NCI-H2081 treated with DMSO at 0.1 percent for 48 hours (cell line): ENCODE results near the gene GALNT14.

ENCODE experiments used
- DNase-seq: peaks from one replicate; lab custom pipeline; 2025; lab: John Stamatoyannopoulos, UW

Gene GALNT14

DNA sequence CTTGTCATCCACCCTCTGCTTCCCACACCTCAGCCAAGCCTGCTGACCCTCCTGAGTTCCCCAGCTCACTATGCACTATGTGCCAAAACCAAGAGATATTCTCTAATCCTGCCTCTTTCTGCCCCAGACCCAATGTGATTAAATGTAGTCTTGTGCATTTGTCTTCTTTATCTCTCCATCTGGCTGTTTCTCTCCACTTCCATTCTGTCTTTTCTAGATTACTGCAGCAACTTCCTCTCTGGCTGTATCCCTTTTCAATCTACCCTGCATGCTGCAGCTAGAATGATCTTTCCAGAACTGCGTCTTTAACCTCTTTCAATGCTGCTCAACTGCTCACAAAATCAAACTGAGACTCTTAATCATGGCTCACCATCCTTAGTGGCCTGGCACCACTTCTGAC lies 164.1 kb downstream of the GALNT14 start:
- DNase-seq, result no peak

DNA sequence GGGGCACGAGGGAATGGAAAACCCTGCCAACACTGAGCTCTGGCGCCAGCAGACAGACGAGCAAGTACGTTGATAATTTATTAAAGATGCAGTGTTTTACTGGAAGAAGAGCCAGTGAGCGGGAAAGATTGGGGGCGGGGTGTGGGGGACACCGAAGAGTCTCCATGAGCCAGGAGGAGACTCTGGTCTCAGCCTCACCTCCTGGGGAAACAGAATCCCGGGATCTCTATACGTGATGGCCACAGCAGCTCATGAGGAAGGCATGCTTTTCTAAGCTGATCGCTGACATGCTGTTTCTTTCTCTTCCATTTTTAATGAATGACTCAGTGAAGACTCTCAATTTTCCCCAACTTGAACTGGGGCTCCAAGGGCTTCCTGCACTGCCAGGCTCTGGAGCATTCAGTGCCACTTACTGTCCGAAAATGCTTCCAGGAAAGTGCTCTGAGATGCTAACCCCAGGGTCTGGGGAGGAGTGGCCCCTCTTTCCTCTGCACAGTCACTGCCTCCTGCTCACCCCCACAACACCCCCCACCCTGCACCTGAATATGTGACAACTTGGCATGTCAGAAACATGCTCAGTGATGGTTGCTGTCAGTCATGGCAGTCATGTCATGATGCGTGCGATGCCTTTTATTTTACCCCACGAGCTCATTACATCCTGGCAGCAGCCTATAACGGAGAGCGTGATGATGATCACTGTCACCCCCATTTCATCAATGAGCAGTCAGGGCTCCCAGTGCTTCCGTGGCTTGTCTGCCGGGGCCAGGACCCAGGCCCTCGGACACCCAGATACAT lies 166.8 kb downstream of the GALNT14 start:
- no peak for DNase-seq

DNA sequence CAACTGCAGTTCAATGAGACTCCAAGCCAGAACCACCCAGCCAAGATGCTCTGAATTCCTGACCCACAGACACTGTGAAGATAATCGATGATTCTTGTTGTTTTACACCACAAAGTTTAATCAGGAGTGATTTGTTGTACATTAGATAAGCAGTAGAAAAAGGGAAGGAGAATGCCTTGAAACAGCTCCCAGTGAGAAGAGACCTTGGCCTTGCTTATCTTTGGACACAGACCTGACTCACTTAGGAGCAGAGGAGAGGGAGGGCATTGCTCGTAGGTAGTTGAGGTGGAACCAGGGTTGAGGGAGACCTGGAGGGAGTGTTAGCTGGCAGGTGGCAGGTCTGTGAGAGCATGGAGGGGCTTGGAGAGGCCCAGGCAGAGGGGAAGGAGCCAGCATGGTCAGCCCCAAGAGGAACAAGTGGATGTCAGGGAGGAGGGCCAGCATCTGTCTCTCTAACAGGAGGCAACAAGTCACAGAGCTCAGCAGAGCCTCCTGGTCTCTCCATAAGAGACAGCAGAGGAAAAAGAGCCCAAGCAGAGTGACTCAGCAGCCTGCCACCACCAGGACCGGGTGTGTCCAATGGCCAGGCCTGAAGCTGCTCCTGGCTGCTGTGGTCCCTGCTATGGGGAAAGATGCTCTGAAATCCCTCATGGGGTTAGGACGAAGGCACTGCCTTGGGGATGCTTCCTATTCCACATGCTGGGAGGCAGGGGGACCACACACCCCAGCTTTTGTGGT lies 169.4 kb downstream of the GALNT14 start:
- no peak for DNase-seq

DNA sequence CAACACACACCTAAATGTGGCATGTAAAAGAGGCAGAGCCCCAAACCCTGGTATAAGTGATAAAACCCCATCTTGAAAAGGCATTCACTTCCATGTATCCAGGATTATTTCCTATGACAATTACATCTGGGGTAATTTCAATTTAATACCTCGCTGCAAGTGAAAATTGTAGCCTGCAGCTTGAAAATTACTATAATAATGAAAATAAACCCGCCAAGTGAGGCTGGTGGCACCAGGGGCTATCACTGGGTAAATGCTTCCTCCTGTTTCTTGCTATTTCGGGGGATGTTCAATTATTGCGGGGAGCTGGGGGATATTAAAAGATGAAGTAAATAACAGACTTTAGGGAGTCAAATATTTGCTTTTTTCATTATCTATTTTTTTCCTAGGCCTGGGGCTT lies 171.5 kb downstream of the GALNT14 start:
- DNase-seq, result no peak

DNA sequence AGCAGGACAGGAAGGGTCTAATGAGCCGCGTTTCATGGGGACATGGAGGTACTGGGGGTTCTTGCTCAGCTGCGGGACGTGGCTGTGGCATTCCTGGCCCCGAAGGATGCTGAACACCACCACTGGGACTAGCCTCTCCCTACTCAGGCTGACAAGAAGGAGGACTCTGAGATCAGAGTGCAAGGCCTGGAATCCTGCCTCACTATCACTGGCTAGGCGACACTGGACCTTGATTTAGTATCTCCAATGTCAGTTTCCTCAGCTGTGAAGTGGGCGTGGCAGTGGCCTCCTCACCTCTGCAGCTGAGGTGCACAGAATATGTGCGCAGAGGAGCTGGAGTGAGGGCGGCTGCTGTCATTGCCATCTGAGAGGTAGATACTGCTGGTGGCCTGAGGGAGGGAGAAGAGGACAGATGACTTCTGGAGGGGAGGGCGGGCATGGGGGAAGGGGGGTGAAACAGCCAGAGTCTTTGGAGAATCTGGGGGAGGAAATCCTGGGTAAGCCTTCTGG lies 173.2 kb downstream of the GALNT14 start:
- no peak for DNase-seq

DNA sequence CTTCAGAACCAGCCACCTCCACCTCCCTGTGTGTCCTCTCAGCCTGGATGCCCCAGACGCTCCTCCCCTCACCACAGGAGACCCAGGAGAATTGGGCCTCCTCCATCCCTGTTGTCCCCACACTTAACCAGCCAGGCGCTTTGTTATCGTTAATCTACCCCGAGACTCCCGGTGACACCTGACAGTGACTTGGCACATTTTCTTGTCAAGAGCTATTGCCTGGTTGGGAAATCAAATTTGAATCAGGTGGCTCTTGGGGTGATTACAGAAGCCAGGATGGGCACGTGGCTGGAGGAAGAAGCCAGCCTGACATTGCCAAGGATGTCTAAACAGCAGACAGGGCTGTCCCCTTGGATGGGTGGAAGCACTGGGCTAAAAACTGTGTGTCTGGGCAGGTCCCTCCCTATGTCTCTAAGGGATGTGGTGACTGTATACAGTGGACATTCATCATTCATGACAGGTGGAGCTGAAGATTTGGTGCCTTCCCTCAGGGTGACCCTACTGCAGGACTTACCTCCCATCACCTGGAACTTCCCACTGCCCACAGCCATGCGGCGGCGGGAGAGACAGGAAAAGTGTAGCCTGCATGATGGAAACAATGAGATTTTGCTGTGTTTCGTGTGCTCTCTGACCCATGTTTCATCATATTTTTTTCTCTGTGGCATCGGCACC lies 173.8 kb downstream of the GALNT14 start:
- DNase-seq, result no peak

DNA sequence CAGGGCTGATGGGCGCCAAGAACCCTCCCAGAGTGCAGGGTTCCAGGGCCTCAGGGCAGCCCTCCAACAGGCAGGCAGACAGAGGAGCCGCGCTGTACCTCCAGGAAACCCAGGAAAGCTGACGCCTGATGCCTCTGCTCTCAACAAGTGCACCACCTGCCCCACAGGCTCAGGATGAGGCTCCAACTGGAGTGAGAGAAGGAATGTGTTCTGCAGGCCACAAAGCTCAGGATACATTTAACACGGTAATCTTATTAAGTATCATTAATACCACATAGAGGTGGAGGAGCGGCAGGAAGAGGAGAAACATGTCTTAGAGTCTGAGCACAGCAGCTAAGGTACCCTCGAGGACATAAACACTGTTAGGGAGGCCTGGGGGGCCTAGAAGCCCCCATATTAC lies 175.1 kb downstream of the GALNT14 start:
- DNase-seq, result no peak

DNA sequence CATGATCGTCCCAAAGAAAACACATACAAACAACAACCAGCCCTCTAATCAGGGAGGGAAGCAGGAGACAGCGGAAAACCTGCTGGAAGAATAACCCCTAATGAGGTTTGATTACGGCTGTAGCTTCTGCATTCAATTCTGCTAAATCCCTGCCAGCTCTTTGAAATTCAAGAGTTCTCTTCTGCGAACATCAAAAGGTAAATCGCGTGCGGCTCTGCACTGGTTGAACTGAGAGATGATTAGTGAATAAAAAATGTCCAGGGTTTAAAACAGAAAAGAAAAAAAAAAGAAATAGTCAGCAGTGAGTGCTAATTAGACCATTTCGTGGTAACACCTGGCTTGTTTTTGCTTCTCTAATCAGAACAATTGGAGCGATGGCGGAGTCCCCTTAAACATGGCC lies 178.0 kb downstream of the GALNT14 start:
- DNase-seq, result no peak

DNA sequence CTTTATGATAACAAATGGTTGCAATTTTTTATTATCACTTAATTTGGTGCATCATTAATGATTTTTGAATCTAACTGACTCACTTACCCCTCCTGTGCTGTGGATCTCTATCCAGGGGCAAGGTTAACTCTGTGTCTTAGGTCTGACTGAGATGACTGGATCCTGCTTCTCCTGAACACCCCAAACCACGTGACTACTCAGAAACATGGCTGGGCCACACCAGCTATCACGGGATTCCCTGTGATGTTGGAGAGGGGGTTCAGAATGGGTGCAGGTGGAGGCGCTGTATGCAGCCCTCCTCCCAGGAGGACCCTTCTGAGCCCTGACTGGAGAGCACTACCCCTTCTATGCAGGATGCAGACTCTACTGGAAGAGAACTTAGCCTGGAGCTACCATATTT lies 178.6 kb downstream of the GALNT14 start:
- DNase-seq, result no peak

DNA sequence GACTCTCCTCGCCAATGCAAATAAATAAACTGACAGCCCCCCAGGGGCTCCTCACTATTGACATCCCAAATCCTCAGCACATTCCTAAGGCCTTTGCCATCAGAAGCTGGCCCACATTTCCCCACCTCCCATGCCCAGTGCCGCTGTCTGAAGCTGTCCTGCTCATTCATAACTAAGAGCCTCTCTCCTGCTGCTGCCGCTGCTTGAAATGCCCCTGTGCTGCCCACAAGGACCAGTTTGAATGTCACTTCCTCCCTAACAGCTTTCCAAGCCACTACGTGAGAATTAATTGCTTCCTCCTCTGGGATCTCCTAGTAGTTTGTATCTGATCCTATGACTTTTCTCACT lies 179.3 kb downstream of the GALNT14 start:
- DNase-seq, result no peak

DNA sequence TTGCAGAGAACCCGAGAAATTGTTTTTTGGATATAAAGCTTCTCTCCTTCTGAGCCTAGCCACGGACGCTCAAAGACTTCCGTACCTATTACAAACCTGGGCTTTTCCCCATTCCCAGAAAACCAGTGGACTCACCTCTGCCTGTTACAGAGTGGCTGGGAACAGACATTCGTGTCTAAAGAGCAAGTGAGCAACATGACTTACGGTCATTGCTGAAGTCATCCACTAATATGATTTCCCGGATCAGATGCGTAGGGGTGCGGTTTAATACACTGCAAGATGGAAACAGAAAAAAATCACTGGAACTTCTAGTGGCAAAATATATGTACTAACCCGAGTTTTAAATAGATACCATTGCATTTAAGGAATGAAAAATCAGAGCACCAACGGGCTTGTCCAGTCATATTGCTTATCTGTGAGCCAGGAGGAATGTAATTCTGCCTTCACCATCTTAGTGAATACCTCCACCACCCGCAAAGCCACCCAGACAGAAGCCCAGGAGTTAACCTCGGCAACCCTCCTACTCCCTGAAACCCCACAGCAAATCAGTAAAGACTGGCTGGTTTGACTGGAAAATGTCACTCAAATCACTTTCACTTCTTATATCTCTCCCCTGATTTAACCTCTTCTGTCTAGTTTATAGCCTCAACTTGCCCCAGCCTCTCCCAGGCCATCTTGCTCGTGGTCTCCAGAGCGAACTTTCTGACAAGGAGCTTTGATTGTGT lies 179.9 kb downstream of the GALNT14 start:
- no peak for DNase-seq

DNA sequence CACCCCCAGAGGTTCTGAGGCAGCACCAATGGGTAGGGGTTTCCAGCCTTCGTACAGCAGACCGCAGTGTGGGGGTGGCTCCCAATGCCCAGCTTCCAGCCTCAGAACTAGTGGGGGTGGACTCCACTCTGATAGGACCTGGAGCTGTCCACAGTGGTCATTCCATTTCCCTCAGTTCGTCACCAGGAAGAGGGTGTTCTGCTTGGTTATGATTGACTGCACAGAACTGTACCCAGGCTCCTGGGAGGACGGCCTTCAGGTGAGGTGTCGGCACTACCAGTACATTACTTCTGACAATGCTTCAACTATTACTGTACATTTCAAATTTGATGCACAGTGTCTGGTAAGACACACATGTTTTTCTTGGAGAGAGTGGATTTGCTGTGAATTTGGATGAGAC lies 180.6 kb downstream of the GALNT14 start:
- DNase-seq, result no peak

DNA sequence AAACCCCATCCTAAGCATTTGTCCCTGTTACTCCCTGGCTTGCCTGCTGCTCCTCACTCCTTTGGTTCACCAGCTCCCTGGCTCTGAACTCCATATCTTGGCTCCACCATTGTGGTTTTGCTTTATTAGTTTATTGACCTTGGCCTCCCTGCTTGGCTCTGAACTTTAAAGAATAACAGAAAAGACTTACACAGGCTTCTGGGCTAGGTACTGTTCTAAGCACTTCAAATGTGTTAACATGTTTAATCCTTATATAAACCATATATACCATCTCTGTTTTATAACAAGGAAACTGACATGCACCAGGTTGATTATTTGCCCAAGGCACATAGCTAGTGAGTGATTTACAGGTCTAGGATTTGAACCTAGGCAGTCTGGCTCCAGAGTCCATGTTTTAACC lies 181.2 kb downstream of the GALNT14 start:
- no peak for DNase-seq

DNA sequence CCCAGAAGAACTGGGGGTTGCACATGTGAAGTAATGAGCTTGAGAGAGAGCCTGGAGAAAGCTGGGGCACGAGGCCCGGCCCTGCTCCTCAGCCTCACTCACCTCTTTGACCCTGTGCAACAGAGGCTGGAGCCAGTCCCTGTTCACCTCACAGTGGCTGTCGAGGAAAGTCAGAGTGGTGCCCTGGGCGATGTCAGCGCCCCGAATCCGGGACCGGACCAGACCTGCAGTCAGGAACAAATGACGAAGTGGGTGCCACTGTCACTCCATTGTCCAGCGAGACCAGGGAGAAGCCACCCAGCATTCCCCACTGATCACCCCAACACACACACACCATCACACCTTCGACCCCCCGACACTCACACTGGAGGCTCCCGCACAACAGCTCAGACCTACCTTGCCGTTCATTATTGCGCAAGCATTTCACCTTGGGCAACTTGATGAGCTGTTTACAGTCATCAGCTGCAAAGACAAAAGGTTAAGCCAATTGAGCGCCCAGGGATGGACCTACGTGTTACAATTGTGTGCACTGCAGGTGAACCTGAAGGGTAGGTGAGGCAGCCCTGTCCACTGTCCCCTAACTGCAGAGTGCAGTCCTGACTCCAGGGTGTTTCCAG lies 182.6 kb downstream of the GALNT14 start:
- no peak for DNase-seq

DNA sequence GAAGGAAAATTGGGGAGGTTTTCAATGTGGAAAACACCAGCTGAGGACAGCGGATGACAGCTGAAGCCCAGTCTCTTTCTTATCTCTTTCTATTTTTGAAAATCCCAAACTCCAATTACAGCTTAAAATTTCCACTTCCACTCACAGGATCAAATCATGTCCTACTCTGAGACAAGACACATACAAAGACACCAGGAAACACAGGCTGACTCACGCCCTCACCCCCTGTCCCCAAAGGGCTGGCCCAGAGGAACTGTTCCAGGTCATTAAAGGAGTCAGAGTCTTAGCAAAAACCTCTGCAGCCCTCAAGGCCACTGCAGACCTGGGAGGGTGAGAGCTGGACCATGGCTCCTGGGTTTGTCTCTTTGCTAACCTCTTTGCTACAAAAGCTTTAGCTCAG lies 187.9 kb downstream of the GALNT14 start:
- DNase-seq, result no peak

DNA sequence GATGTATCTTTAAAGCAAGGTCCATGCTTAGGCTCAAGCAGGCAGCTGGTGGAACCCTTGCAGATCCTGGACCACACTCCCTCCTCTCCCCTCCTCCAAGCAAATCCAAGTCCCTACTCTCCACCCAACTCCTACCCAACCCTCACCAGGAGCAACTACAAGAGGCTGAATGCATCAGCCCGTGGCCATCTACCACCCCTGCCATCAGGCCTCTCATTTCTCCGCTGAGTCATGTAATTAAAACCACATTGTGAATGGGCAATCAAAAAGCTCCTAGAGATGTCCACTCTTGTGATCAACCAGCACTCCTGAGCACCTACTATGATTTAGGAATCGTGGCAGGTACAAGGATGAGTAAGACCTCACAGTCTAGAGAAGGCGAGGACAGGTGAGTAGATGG lies 188.8 kb downstream of the GALNT14 start:
- DNase-seq, result no peak

DNA sequence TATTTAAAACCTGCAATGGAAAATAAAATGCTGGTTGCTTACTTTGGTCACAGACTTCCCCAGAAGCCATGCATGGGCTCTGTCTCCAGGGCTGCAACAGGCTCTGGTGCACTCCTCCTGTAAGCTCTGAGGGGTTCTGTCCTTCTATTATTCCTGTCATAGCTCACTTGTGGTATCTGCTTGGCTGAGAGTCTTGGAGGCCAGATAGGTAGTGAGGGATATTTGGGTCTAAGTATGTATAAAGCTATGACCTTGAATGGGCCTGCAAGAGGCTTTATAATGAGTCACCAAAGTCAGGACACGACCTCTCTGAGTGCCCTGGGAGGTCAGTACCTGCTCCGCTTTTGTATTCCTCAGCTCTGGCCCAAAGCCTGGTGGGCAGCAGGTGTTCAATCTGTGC lies 189.4 kb downstream of the GALNT14 start:
- no peak for DNase-seq

DNA sequence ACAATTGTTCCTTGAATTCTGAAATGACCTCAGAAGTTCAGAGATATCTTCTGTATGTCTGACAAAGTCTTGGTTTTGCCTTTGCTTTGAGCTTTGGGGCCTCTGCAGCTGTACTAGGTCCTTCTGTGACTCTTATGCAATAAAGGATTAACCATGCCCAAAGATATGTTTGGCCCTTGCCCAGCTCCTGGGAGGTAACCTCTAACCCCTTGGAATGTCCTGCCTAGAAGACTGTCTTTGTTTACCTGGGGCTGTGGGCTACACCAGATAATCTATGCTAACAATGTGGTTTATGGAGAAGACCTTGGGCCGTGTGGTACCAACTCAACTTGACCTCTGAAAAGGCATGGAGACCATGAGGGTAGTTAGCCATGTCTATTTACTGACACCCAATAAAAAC lies 190.1 kb downstream of the GALNT14 start:
- DNase-seq, result no peak

DNA sequence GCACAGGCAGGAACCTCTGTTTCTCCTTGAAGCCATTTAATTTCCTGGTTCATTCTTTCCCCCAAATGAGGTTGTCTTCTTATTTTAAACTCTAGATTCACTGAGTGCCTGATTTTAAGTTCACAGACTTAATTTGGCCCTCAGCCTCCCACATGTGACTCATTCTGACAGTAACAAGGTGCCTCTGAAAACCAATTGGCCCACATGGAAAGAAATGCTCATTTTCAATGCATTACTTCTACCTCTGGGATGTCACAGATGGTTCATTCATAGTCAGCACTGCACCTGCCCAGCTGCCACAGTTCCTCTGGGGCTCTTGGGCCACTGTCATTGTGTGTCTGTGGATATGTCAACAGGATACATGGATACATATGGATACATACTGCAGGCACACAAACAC lies 190.6 kb downstream of the GALNT14 start:
- DNase-seq, result no peak

DNA sequence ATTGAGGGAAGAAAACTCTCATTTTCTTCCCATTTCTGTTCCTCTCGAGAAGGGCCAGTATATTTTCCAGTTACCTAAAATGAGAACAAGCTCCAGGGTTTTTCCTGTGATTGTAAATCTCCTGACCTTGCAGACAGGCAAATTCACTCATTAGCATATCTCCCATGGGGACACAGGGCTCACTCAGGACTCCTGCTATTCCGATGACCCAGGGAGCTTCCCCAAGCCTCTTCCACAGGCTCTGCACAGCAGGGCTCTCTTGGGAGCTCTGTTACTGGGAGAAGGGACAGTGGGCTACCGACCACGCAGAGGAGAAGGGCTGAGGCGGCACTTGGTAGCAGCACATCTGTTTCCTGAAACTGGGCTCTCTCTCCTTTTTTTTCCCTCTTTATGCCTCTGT lies 195.8 kb downstream of the GALNT14 start:
- DNase-seq, result no peak

DNA sequence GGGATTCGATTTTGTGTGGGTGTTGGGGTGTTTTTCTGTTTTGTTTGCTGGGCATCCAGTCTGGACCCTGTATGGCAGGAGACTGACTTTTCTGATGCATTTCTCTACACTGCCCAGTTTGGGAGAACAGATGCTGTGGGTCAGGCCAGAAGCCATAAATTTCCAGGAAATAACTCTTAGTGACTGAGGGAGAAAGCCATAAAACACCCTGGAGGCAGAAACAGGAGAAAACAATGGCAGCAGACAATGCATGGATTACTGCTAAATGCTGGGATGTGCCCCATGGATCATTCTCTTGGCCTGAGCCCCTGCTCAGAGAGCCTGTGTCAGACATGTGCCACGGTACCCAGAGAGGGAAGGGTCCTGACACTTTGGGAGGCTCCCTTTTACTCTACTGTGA lies 197.4 kb downstream of the GALNT14 start:
- no peak for DNase-seq

DNA sequence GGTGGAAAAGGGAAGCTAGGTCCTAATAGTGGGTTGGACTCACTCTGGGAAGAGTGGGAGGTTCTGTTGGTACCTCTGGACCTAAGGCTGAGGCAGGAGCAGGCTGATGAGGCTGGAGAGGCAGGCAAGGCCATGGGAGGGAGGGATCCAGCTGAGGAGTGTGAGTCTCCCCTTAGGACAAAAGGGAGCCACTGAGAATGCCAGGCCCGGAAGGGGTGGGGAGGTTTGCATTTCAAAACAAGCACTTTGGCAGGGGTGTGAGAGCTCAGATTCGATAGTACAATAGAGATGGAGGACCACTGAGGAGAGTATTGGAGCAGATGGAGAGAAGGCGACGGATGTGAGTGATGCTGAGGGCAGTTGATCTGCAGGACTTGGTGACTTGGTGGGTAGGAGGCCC lies 198.9 kb downstream of the GALNT14 start:
- no peak for DNase-seq
